ENCODE data around the gene TLK1.

GRCh38 chr2:170986566-170987258 lies 174.0 kb downstream of the TLK1 start:
- TF ChIP-seq CTCF (conservative IDR thresholded peaks at IDR 0.05; ENCODE audit: low read depth in 2 of 2) (no peak), EZH2phosphoT487 (IDR thresholded peaks at IDR 0.05; ENCODE audit: unreplicated experiment) (no peak), CREB1 (CRISPR knock-in tag; IDR thresholded peaks at IDR 0.05; ENCODE audit: low read depth) (no peak), EZH2 (IDR thresholded peaks at IDR 0.05; ENCODE audit: low read depth, unreplicated experiment) (no peak), POLR2AphosphoS5 (IDR thresholded peaks at IDR 0.05; ENCODE audit: low read depth) (no peak), JUNB (IDR thresholded peaks at IDR 0.05; ENCODE audit: unreplicated experiment) (no peak), REST (IDR thresholded peaks at IDR 0.05; ENCODE audit: unreplicated experiment) (no peak), ZNF114 (CRISPR knock-in tag; IDR thresholded peaks at IDR 0.05) (no peak), ZNF331 (CRISPR knock-in tag; IDR thresholded peaks at IDR 0.05; ENCODE audit: low read depth) (no peak), ETS1 (IDR thresholded peaks at IDR 0.05) (no peak), NANOG (IDR thresholded peaks at IDR 0.05; ENCODE audit: borderline replicate concordance) (no peak)
